HepG2 (cell line): ENCODE measurements around the gene GLYATL3. TPM values are rescaled to one million over a fixed set of nuclear protein-coding genes. Genes with fewer than 3 reads are reported as not detected.

Source experiments
- ATAC-seq: fragments of 200-7000 bp; cut with Tn5 transposase; 3 replicates; pipeline ENCODE4 v1.9.1; 2020; ENCODE audit warnings: mild to moderate bottlenecking, moderate library complexity
- BruUV-seq: library from RNA; stranded (reverse); fragments of 400-500 nt; replicated peaks from 2 replicates; lab custom pipeline; 2021; lab: Mats Ljungman, UMichigan
- CTCF ChIA-PET: fragments of 300-600 bp; formaldehyde crosslinking; extraction: SDS; loops from one replicate; lab custom pipeline; 2021; ENCODE audit warnings: low total read pairs, inconsistent platforms, low intra/inter-chr PET ratio; lab: Yijun Ruan, JAX
- POLR2A ChIA-PET: fragments of 350-600 bp; sonication (Branson Sonifier 250); formaldehyde crosslinking; loops from one replicate; lab custom pipeline; 2020; ENCODE audit warnings: antibody characterized with exemption, inconsistent platforms; lab: Yijun Ruan, JAX
- DNase-seq: peaks from one replicate; pipeline ENCODE4 v3.0.0-alpha.2; 2015; ENCODE audit warnings: low spot score
- FAIRE-seq: peaks from 3 replicates; lab custom pipeline; 2011; peaks lifted over from hg19 to GRCh38; lab: Jason Lieb, UNC
- H2AFZ ChIP-seq: one replicate; pipeline ENCODE4 v1.6.1; 2011; ENCODE audit warnings: low read length, inconsistent platforms
- H3K27ac ChIP-seq: fragments of 300-600 bp; 3 replicates; pipeline ENCODE4 v1.8.0; 2011; ENCODE audit warnings: mixed run types, mild to moderate bottlenecking, mixed read lengths, low read length, inconsistent platforms; ENCODE audit not compliant: insufficient read depth; ENCODE audit errors: extremely low read length
- H3K27me3 ChIP-seq, 2 experiments: fragments of 200-600 bp in 1 of 2; 2 replicates in 1 of 2; 3 replicates in 1 of 2; pipeline versions ENCODE4 v1.6.0 to v1.8.0; 2011; ENCODE audit warnings: low read length in 2 of 2, mild to moderate bottlenecking in 2 of 2, moderate library complexity in 2 of 2, inconsistent platforms in 1 of 2; ENCODE audit not compliant: insufficient read depth in 2 of 2, control insufficient read depth in 1 of 2
- H3K36me3 ChIP-seq, 2 experiments: fragments of 200-600 bp in 1 of 2; replicated peaks in 1 of 2; 2 replicates in 1 of 2; 3 replicates in 1 of 2; pipeline versions ENCODE4 v1.5.1 to v1.8.0; 2011; ENCODE audit warnings: low read length in 2 of 2, inconsistent platforms in 1 of 2; ENCODE audit not compliant: insufficient read depth in 2 of 2, control insufficient read depth in 1 of 2
- H3K4me1 ChIP-seq: 2 replicates; pipeline ENCODE4 v1.5.1; 2012; ENCODE audit warnings: low read length, inconsistent platforms; ENCODE audit not compliant: insufficient read depth
- H3K4me2 ChIP-seq: 2 replicates; pipeline ENCODE4 v1.6.0; 2011; ENCODE audit warnings: low read depth, low read length, inconsistent platforms
- H3K4me3 ChIP-seq, 3 experiments: fragments of 200-600 bp in 1 of 3; sonication (generic), shearing (Covaris generic) in 1 of 3; replicated peaks in 1 of 3; 2 replicates each; pipeline ENCODE4 v1.5.1; 2011 to 2016; ENCODE audit warnings: low read length in 3 of 3, inconsistent platforms in 2 of 3, low read depth in 2 of 3, mild to moderate bottlenecking in 2 of 3, control low read depth in 1 of 3, mixed read lengths in 1 of 3; ENCODE audit not compliant: insufficient read depth in 1 of 3
- H3K79me2 ChIP-seq: one replicate; pipeline ENCODE4 v1.6.1; 2011; ENCODE audit warnings: low read length, inconsistent platforms; ENCODE audit not compliant: insufficient read depth
- H3K9ac ChIP-seq: 2 replicates; pipeline ENCODE4 v1.6.0; 2011; ENCODE audit warnings: mild to moderate bottlenecking, low read depth, low read length, inconsistent platforms; ENCODE audit not compliant: insufficient read depth
- H3K9me3 ChIP-seq: 2 replicates; pipeline ENCODE4 v1.5.1; 2012; ENCODE audit warnings: mild to moderate bottlenecking, low read length
- H4K20me1 ChIP-seq: 2 replicates; pipeline ENCODE4 v1.6.0; 2011; ENCODE audit warnings: inconsistent platforms, mild to moderate bottlenecking, low read length, moderate library complexity; ENCODE audit not compliant: insufficient read depth
- GATA4 ChIP-seq: sonication (generic); IDR thresholded peaks from 2 replicates; pipeline ENCODE4 v1.6.1; 2016; ENCODE audit warnings: antibody characterized with exemption, low read depth, borderline replicate concordance
- KDM3A ChIP-seq: IDR thresholded peaks from 2 replicates; pipeline ENCODE4 v1.6.1; 2018; ENCODE audit warnings: low read depth, missing compliant biosample characterization
- MTF1 ChIP-seq: sonication (generic); formaldehyde crosslinking; IDR thresholded peaks from 2 replicates; pipeline ENCODE4 v1.5.0; 2020; ENCODE audit warnings: missing genetic modification reagents
- NCOR1 ChIP-seq: fragments of 200-600 bp; sonication (generic); IDR thresholded peaks from 2 replicates; pipeline ENCODE4 v1.7.0; 2017; ENCODE audit warnings: antibody characterized with exemption, low read length, borderline replicate concordance
- PHF8 ChIP-seq: sonication (generic); formaldehyde crosslinking; IDR thresholded peaks from 2 replicates; pipeline ENCODE4 v1.5.0; 2020; ENCODE audit warnings: missing genetic modification reagents
- POGZ ChIP-seq: sonication (generic); formaldehyde crosslinking; IDR thresholded peaks from 2 replicates; pipeline ENCODE4 v1.4.0; 2020; ENCODE audit warnings: mild to moderate bottlenecking, missing genetic modification reagents
- SIX1 ChIP-seq: sonication (generic); formaldehyde crosslinking; IDR thresholded peaks from 2 replicates; pipeline ENCODE4 v1.4.0; 2020; ENCODE audit warnings: missing genetic modification reagents, borderline replicate concordance
- SMARCE1 ChIP-seq: fragments of 450-650 bp; IDR thresholded peaks from 2 replicates; pipeline ENCODE4 v1.6.1; 2017; ENCODE audit warnings: borderline replicate concordance
- SP4 ChIP-seq: sonication (generic); formaldehyde crosslinking; IDR thresholded peaks from 2 replicates; pipeline ENCODE4 v1.8.1; 2023; ENCODE audit warnings: mild to moderate bottlenecking, missing genetic modification reagents
- TEAD2 ChIP-seq: sonication (generic); formaldehyde crosslinking; IDR thresholded peaks from 2 replicates; pipeline ENCODE4 v1.9.0; 2021; ENCODE audit warnings: missing genetic modification reagents
- ZNF616 ChIP-seq: sonication (generic); formaldehyde crosslinking; IDR thresholded peaks from 2 replicates; pipeline ENCODE4 v1.5.0; 2020; ENCODE audit warnings: low read depth, mild to moderate bottlenecking, missing genetic modification reagents
- ZNF674 ChIP-seq: sonication (generic); formaldehyde crosslinking; IDR thresholded peaks from 2 replicates; pipeline ENCODE4 v1.5.0; 2020; ENCODE audit warnings: low read depth, mild to moderate bottlenecking, missing genetic modification reagents
- WGBS: methylation state at CpG from one replicate; pipeline ENCODE4 v1.1.6; 2017; ENCODE audit warnings: low lambda C conversion rate; 5-methylcytosine and 5-hydroxymethylcytosine counted together
- in situ Hi-C: cut with HindIII; loops from 2 replicates; pipeline ENCODE4 v1.10.0; 2017; ENCODE audit warnings: low pct_unique_long_range_greater_than_20kb; ENCODE audit not compliant: extremely low pct_ligation_motif_present
- intact Hi-C: fragments of 100-400 bp; cut with micrococcal nuclease; formaldehyde crosslinking; loops from one replicate; pipeline ENCODE4 v1.10.0; 2022; ENCODE audit not compliant: unreplicated experiment
- polyA plus RNA-seq, 8 experiments: library from polyadenylated mRNA; depleted of rRNA in 3 of 8; stranded (reverse) in 7 of 8; unstranded in 1 of 8; fragments of >200 nt; fragmentation: Illumina TruSeq in 4 of 8; extraction: Trizol in 4 of 8; gene quantifications; 2 replicates each; pipeline versions ENCODE4 v1.2.1 to v1.2.3, GENCODE V29; 2011 to 2016; ENCODE audit warnings: low read depth in 4 of 8, missing spikeins in 1 of 8, mixed read lengths in 1 of 8; ENCODE audit not compliant: insufficient read depth in 1 of 8
- total RNA-seq, 5 experiments: library from RNA; depleted of rRNA; stranded (reverse); fragments of >200 nt; fragmentation: Illumina TruSeq; extraction: Trizol; gene quantifications; 2 replicates each; pipeline ENCODE4 v1.2.3, GENCODE V29; 2016; ENCODE audit warnings: low read depth in 1 of 5
- TF ChIP-seq, protein P1 (sequence below): sonication (generic); formaldehyde crosslinking; IDR thresholded peaks from 2 replicates; pipeline ENCODE4 v1.8.0; 2022; ENCODE audit warnings: mild to moderate bottlenecking, missing genetic modification reagents; ENCODE audit not compliant: insufficient replicate concordance
- TF ChIP-seq, protein P2 (sequence below): sonication (generic); formaldehyde crosslinking; IDR thresholded peaks from 2 replicates; pipeline ENCODE4 v1.5.1; 2020; ENCODE audit warnings: mild to moderate bottlenecking, missing genetic modification reagents, moderate library complexity
- TF ChIP-seq, protein P3 (sequence below): sonication (generic); formaldehyde crosslinking; IDR thresholded peaks from 2 replicates; pipeline ENCODE4 v1.8.1; 2022; ENCODE audit warnings: mild to moderate bottlenecking, missing genetic modification reagents
- TF ChIP-seq, protein P4 (sequence below): sonication (generic); formaldehyde crosslinking; IDR thresholded peaks from 2 replicates; pipeline ENCODE4 v1.9.0; 2021; ENCODE audit warnings: missing genetic modification reagents, borderline replicate concordance

The GLYATL3 gene
- total and polyA plus RNA-seq, 2 of the 13 experiments (the other 11 are each of a cell fraction or from before 2014, with no cell fraction given) = 0.05 TPM; not detected in 1

DNA sequence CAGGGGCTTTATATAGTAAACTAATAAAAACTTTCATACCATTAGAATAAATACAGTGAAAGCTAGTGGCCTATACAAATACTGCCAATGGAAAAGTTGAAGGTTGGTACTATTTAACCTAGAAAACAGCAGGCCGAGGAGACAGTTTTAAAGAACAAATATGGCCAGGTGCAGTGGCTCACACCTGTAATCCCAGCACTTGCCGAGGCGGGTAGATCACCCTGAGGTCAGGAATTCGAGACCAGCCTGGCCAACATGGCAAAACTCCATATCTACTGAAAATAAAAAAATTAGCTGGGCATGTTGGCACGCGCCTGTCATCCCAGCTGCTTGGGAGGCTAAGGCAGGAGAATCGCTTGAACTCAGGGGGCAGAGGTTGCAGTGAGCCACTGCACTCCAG, 24.8 kb downstream of the GLYATL3 start:
- CTCF ChIA-PET = no interaction called here
- ATAC-seq = no peak
- 0 out of 2 replicates have a peak, but pooled peaks have one; percentile 27 for TF ChIP-seq POGZ (CRISPR knock-in tag)
- TF ChIP-seq, protein P1, sequence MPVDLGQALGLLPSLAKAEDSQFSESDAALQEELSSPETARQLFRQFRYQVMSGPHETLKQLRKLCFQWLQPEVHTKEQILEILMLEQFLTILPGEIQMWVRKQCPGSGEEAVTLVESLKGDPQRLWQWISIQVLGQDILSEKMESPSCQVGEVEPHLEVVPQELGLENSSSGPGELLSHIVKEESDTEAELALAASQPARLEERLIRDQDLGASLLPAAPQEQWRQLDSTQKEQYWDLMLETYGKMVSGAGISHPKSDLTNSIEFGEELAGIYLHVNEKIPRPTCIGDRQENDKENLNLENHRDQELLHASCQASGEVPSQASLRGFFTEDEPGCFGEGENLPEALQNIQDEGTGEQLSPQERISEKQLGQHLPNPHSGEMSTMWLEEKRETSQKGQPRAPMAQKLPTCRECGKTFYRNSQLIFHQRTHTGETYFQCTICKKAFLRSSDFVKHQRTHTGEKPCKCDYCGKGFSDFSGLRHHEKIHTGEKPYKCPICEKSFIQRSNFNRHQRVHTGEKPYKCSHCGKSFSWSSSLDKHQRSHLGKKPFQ (CRISPR knock-in tag) = peak; percentile 8
- TF ChIP-seq, protein P2, sequence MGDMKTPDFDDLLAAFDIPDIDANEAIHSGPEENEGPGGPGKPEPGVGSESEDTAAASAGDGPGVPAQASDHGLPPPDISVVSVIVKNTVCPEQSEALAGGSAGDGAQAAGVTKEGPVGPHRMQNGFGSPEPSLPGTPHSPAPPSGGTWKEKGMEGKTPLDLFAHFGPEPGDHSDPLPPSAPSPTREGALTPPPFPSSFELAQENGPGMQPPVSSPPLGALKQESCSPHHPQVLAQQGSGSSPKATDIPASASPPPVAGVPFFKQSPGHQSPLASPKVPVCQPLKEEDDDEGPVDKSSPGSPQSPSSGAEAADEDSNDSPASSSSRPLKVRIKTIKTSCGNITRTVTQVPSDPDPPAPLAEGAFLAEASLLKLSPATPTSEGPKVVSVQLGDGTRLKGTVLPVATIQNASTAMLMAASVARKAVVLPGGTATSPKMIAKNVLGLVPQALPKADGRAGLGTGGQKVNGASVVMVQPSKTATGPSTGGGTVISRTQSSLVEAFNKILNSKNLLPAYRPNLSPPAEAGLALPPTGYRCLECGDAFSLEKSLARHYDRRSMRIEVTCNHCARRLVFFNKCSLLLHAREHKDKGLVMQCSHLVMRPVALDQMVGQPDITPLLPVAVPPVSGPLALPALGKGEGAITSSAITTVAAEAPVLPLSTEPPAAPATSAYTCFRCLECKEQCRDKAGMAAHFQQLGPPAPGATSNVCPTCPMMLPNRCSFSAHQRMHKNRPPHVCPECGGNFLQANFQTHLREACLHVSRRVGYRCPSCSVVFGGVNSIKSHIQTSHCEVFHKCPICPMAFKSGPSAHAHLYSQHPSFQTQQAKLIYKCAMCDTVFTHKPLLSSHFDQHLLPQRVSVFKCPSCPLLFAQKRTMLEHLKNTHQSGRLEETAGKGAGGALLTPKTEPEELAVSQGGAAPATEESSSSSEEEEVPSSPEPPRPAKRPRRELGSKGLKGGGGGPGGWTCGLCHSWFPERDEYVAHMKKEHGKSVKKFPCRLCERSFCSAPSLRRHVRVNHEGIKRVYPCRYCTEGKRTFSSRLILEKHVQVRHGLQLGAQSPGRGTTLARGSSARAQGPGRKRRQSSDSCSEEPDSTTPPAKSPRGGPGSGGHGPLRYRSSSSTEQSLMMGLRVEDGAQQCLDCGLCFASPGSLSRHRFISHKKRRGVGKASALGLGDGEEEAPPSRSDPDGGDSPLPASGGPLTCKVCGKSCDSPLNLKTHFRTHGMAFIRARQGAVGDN (CRISPR knock-in tag) = peak; percentile 32; the same call in 1 of the 2 replicates
- TF ChIP-seq, protein P3, sequence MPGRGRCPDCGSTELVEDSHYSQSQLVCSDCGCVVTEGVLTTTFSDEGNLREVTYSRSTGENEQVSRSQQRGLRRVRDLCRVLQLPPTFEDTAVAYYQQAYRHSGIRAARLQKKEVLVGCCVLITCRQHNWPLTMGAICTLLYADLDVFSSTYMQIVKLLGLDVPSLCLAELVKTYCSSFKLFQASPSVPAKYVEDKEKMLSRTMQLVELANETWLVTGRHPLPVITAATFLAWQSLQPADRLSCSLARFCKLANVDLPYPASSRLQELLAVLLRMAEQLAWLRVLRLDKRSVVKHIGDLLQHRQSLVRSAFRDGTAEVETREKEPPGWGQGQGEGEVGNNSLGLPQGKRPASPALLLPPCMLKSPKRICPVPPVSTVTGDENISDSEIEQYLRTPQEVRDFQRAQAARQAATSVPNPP (CRISPR knock-in tag) = no peak
- TF ChIP-seq SIX1 (CRISPR knock-in tag) = no peak
- TF ChIP-seq GATA4 = no peak
- TF ChIP-seq KDM3A = no peak
- TF ChIP-seq, protein P4, sequence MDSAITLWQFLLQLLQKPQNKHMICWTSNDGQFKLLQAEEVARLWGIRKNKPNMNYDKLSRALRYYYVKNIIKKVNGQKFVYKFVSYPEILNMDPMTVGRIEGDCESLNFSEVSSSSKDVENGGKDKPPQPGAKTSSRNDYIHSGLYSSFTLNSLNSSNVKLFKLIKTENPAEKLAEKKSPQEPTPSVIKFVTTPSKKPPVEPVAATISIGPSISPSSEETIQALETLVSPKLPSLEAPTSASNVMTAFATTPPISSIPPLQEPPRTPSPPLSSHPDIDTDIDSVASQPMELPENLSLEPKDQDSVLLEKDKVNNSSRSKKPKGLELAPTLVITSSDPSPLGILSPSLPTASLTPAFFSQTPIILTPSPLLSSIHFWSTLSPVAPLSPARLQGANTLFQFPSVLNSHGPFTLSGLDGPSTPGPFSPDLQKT (CRISPR knock-in tag) = no peak
- no peak for TF ChIP-seq TEAD2
- TF ChIP-seq ZNF674 (CRISPR knock-in tag) = no peak
- TF ChIP-seq MTF1 = no peak
- no peak for TF ChIP-seq SMARCE1
- TF ChIP-seq NCOR1 = no peak
- no peak for TF ChIP-seq PHF8 (CRISPR knock-in tag)
- TF ChIP-seq ZNF616 (CRISPR knock-in tag) = no peak
- TF ChIP-seq SP4 (CRISPR knock-in tag) = no peak

More for the DNA sequence above, 24.8 kb downstream of the GLYATL3 start:
- H3K36me3 ChIP-seq = no peaks in the 10 kb centered on the region
- intact Hi-C loops (loop anchor here (5.0 kb wide), 1 partner anchor 238 kb away; no protein-coding TSS in a partner anchor), in situ Hi-C loops (no loop called here)
- H2AFZ ChIP-seq = no peak overlapping the region
- BruUV-seq = no TSS peak
- no peak for DNase-seq
- no peaks in the 10 kb centered on the region for H4K20me1 ChIP-seq
- H3K4me3 ChIP-seq = no peak overlapping the region
- peak overlapping the region; percentile 84 for H3K27ac ChIP-seq
- no peaks in the 10 kb centered on the region for H3K9me3 ChIP-seq
- H3K79me2 ChIP-seq = no peaks in the 10 kb centered on the region
- WGBS = 75% methylated on average over 7 of the region's 7 CpGs
- no peak overlapping the region for H3K9ac ChIP-seq
- peaks cover 72% of the 10 kb centered on the region for H3K4me1 ChIP-seq
- no peak for FAIRE-seq
- no peak overlapping the region for H3K4me2 ChIP-seq
- POLR2A ChIA-PET = no interaction called here
- H3K27me3 ChIP-seq = no peaks in the 10 kb centered on the region
